ENCODE results near the gene MTO1. TPM values are rescaled to one million over a fixed set of nuclear protein-coding genes. Genes with fewer than 3 reads are reported as not detected.

The MTO1 gene
- total RNA-seq, 2 donors from 2014 or later = 13.7 to 17.8 TPM

- intact Hi-C loops (cut with DNase I) = no loop called here
- TF ChIP-seq CTCF (IDR thresholded peaks at IDR 0.05) = no peak
- no peak for TF ChIP-seq POLR2A (IDR thresholded peaks at IDR 0.05)
Observed at GRCh38 chr6:73484438-73484837, 22.9 kb downstream of the MTO1 start.

DNA sequence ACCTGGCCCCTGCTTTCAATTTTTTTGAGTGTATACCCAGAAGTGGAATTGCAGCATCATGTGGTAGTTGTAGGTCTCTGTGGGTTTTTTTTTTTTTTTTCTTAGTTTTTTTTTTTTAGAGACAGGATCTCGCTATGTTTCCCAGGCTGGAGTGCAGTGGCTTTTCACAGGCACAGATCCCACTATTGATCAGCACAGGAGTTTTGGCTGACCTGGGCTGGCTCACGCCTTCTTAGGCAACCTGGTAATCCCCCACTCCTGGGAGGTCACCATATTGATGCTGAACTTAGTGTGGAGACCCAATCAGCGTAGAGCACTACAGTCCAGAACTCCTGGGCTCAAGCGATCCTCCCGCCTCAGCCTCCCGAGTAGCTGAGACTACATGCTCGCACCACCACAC, 25.9 kb downstream of the MTO1 start:
- ATAC-seq = no peak

More at GRCh38 chr6:73484438-73484837, 22.9 kb downstream of the MTO1 start:
- no peaks in the 10 kb centered on the region for H3K4me1 ChIP-seq
- DNase-seq (no peak), ATAC-seq (no peak)
- WGBS, 2 donors = 91 to 94% methylated on average over 2 of the region's 2 CpGs
- H3K27me3 ChIP-seq = no peaks in the 10 kb centered on the region
- H3K4me3 ChIP-seq = no peak overlapping the region
- no peak overlapping the region for H3K27ac ChIP-seq
- peaks cover 15 to 26% of the 10 kb centered on the region in 2 donors for H3K36me3 ChIP-seq (replicated peaks in 1 of 2; ENCODE audit: insufficient read depth in 1 of 2, low read depth in 2 of 2)
- no peaks in the 10 kb centered on the region for H3K9me3 ChIP-seq

GRCh38 chr6:73491377-73491776, 29.8 kb downstream of the MTO1 start:
- TF ChIP-seq CTCF (IDR thresholded peaks at IDR 0.05) (no peak), POLR2A (IDR thresholded peaks at IDR 0.05) (no peak)
- Histone ChIP-seq H3K27ac (no peak overlapping the region), H3K4me1 (no peaks in the 10 kb centered on the region), H3K27me3 (no peaks in the 10 kb centered on the region), H3K36me3 (replicated peaks in 1 of 2; ENCODE audit: insufficient read depth in 1 of 2, low read depth in 2 of 2) (peaks cover 0 to 11% of the 10 kb centered on the region in 2 donors), H3K9me3 (no peaks in the 10 kb centered on the region), H3K4me3 (no peak overlapping the region)
- ATAC-seq (no peak), DNase-seq (no peak)
- intact Hi-C loops (cut with DNase I) = no loop called here

More for the DNA sequence above, 25.9 kb downstream of the MTO1 start:
- no peaks in the 10 kb centered on the region for H3K27me3 ChIP-seq
- TF ChIP-seq CTCF (IDR thresholded peaks at IDR 0.05) = no peak
- DNase-seq = no peak
- intact Hi-C loops (cut with DNase I) = no loop called here
- no peaks in the 10 kb centered on the region for H3K4me1 ChIP-seq
- no peak overlapping the region for H3K4me3 ChIP-seq
- H3K36me3 ChIP-seq (replicated peaks in 1 of 2; ENCODE audit: insufficient read depth in 1 of 2, low read depth in 2 of 2) = peaks cover 0 to 10% of the 10 kb centered on the region in 2 donors
- 93 to 97% methylated on average over 7 of the region's 7 CpGs for WGBS, 2 donors
- no peak overlapping the region for H3K27ac ChIP-seq
- no peaks in the 10 kb centered on the region for H3K9me3 ChIP-seq

DNA sequence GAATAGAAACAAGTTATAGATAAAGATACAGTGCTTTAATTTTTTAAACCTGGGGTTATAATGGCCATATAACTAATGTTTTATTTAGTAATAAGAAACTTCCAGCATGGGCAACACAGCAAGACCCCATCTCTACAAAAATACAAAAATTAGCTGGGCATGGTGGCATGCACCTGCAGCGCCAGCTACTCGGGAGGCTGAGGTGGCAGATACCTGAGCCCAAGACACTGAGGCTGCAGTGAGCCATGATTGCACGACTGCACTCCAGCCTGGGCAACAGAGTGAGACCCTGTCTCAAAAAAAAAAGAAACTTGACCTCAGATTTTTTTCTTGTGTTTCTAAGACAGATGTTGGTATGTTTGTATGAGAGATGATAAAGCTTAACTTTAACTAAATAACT, 36.4 kb downstream of the MTO1 start:
- no peaks in the 10 kb centered on the region for H3K27me3 ChIP-seq
- intact Hi-C loops (cut with DNase I) = no loop called here
- WGBS, 2 donors = 85 to 89% methylated on average over 3 of the region's 3 CpGs
- DNase-seq = no peak
- H3K4me1 ChIP-seq = no peaks in the 10 kb centered on the region
- H3K36me3 ChIP-seq (replicated peaks in 1 of 2; ENCODE audit: insufficient read depth in 1 of 2, low read depth in 2 of 2) = peaks cover 12 to 21% of the 10 kb centered on the region in 2 donors
- H3K9me3 ChIP-seq = no peaks in the 10 kb centered on the region
- no peak for TF ChIP-seq CTCF (IDR thresholded peaks at IDR 0.05)
- TF ChIP-seq POLR2A (IDR thresholded peaks at IDR 0.05) = no peak
- no peak for ATAC-seq
- no peak overlapping the region for H3K27ac ChIP-seq
- no peak overlapping the region for H3K4me3 ChIP-seq

GRCh38 chr6:73503027-73503772, 41.7 kb downstream of the MTO1 start:
- no peaks in the 10 kb centered on the region for H3K9me3 ChIP-seq
- no peak overlapping the region for H3K27ac ChIP-seq
- intact Hi-C loops (cut with DNase I) = no loop called here
- no peak overlapping the region for H3K4me3 ChIP-seq
- H3K27me3 ChIP-seq = no peaks in the 10 kb centered on the region
- DNase-seq (no peak), ATAC-seq (no peak)
- no peaks in the 10 kb centered on the region for H3K4me1 ChIP-seq
- TF ChIP-seq POLR2A (IDR thresholded peaks at IDR 0.05) = no peak
- WGBS, 2 donors = 47 to 48% methylated on average over 2 of the region's 2 CpGs
- peaks cover 7 to 11% of the 10 kb centered on the region in 2 donors for H3K36me3 ChIP-seq (replicated peaks in 1 of 2; ENCODE audit: insufficient read depth in 1 of 2, low read depth in 2 of 2)

All from body of pancreas (tissue), 4 donors.